ENCODE measurements around the gene KAZN. TPM values are rescaled to one million over a fixed set of nuclear protein-coding genes. Genes with fewer than 3 reads are reported as not detected.

KAZN gene
- total RNA-seq, 1 experiment from 2014 or later, result 15.6 TPM

DNA sequence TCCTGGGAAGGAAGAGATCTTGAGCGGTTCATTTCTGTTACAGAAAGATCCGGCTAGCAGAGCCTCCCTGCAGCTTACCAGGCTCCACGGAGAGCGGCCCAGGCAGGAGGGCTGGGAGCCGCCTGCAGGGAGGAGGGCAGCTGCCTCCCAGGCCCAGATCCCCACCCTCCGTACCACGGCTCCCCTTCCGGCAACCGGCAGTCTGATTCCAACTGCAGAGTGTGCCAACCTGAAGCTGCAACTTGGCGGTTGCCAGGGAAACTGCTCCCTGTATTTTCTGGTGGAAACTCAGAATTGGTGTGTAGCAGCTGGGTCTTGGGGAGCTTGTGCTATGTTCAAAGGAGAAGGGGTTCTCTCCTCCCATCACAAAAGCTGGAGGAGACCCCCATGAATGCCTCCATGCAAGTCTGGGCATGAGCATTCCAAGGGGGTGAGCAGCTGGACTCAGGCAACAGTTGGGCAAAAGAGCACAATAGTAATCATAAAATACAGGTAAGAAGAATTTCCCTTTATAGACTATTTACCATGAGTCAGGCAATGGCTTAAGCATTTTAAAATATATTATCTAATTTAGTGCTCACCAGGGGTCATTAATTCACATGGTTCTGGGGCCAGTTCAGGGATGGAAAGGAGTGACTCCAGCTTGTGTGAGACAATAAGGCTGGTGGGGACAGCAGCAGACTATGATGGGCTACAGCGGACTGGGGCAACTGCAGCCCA, 46.1 kb upstream of the KAZN start:
- no peaks in the 10 kb centered on the region for H4K20me1 ChIP-seq (ENCODE audit: insufficient read depth)
- no peaks in the 10 kb centered on the region for H3K9me2 ChIP-seq (ENCODE audit: insufficient read depth)
- no peaks in the 10 kb centered on the region for H3K4me1 ChIP-seq (replicated peaks; ENCODE audit: insufficient read depth)
- H3K27me3 ChIP-seq (ENCODE audit: insufficient read depth, low read depth), result peaks cover 24% of the 10 kb centered on the region; the same call in 1 of the 2 replicates
- no peak overlapping the region for H3K4me2 ChIP-seq
- ChIA-PET POLR2A (ENCODE audit: unreplicated experiment) (no interaction called here), CTCF (no interaction called here)
- H3K9me3 ChIP-seq (ENCODE audit: insufficient read depth, low read depth), result no peaks in the 10 kb centered on the region
- no peaks in the 10 kb centered on the region for H3F3A ChIP-seq (ENCODE audit: insufficient read depth, low read depth)
- intact Hi-C loops (cut with micrococcal nuclease; ENCODE audit: unreplicated experiment), result loop anchor here (5.0 kb wide), 1 partner anchor 465 kb away; no protein-coding TSS in a partner anchor
- TF ChIP-seq, protein P1, sequence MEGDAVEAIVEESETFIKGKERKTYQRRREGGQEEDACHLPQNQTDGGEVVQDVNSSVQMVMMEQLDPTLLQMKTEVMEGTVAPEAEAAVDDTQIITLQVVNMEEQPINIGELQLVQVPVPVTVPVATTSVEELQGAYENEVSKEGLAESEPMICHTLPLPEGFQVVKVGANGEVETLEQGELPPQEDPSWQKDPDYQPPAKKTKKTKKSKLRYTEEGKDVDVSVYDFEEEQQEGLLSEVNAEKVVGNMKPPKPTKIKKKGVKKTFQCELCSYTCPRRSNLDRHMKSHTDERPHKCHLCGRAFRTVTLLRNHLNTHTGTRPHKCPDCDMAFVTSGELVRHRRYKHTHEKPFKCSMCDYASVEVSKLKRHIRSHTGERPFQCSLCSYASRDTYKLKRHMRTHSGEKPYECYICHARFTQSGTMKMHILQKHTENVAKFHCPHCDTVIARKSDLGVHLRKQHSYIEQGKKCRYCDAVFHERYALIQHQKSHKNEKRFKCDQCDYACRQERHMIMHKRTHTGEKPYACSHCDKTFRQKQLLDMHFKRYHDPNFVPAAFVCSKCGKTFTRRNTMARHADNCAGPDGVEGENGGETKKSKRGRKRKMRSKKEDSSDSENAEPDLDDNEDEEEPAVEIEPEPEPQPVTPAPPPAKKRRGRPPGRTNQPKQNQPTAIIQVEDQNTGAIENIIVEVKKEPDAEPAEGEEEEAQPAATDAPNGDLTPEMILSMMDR (conservative IDR thresholded peaks at IDR 0.05), result no peak
- no peak for TF ChIP-seq EZH2 (IDR thresholded peaks at IDR 0.05; ENCODE audit: low read depth)
- DNase-seq, result no peak
- no peak overlapping the region for H2AFZ ChIP-seq
- no TSS peak for BruUV-seq (replicated peaks)
- H3K36me3 ChIP-seq (ENCODE audit: low read depth), result no peaks in the 10 kb centered on the region
- no peak overlapping the region for H3K27ac ChIP-seq
- H3K79me2 ChIP-seq (ENCODE audit: low read depth), result no peaks in the 10 kb centered on the region
- H3K4me3 ChIP-seq, result no peak overlapping the region

DNA sequence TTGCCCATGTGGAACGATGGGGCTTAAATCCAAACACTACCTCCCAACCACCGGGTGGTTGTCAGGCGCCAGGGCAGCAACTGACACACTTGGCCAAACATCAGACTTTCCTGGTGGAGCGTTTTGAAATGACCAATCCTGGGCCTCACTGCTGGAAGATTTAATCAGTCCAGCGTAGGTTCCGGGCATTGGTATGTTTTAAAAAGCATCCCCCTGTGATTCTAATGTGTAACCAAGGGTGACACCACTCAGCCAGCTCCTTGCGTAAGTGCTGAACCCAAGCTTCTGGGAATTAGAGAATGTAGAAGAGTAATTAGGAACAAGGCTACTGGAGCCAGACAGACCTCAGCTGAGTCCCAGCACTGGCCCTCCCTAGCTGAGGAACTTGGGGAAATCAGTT, 44.8 kb upstream of the KAZN start:
- Histone ChIP-seq H3K79me2 (ENCODE audit: low read depth) (no peaks in the 10 kb centered on the region), H3K27me3 (ENCODE audit: insufficient read depth, low read depth) (peaks cover 24% of the 10 kb centered on the region; the same call in 1 of the 2 replicates), H3K36me3 (ENCODE audit: low read depth) (no peaks in the 10 kb centered on the region), H3K9me3 (ENCODE audit: insufficient read depth, low read depth) (no peaks in the 10 kb centered on the region), H3K4me2 (no peak overlapping the region), H3K4me1 (replicated peaks; ENCODE audit: insufficient read depth) (no peaks in the 10 kb centered on the region), H3K27ac (no peak overlapping the region), H3K4me3 (no peak overlapping the region), H2AFZ (no peak overlapping the region), H3F3A (ENCODE audit: insufficient read depth, low read depth) (no peaks in the 10 kb centered on the region), H4K20me1 (ENCODE audit: insufficient read depth) (no peaks in the 10 kb centered on the region), H3K9me2 (ENCODE audit: insufficient read depth) (no peaks in the 10 kb centered on the region)
- no TSS peak for BruUV-seq (replicated peaks)
- intact Hi-C loops (cut with micrococcal nuclease; ENCODE audit: unreplicated experiment), result loop anchor here (5.0 kb wide), 1 partner anchor 466 kb away; no protein-coding TSS in a partner anchor
- TF ChIP-seq, protein P1 (conservative IDR thresholded peaks at IDR 0.05), result no peak
- no peak for TF ChIP-seq EZH2 (IDR thresholded peaks at IDR 0.05; ENCODE audit: low read depth)
- no peak for DNase-seq
- POLR2A ChIA-PET (ENCODE audit: unreplicated experiment), result no interaction called here
- CTCF ChIA-PET, result no interaction called here

DNA sequence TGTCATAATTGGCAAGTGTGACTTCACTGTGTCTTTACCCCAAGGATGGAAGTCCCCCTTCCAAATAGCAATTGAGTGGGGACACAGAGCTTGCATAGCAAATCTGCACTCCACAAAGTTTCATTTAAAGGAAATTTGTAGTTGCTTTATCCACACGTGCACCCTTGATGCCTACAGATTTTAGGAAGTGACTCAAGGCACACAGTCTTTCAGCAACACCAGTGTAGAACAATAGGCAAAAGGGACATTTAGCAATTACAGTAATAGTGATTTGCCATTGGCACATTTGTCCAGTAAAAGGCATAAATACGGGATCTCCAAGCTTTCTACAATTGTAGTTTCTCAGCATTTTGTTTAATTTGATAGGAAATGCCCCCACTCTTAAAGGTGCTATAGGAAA, 43.4 kb upstream of the KAZN start:
- Histone ChIP-seq H2AFZ (no peak overlapping the region), H3F3A (ENCODE audit: insufficient read depth, low read depth) (no peaks in the 10 kb centered on the region), H3K4me2 (no peak overlapping the region), H3K27ac (no peak overlapping the region), H3K4me1 (replicated peaks; ENCODE audit: insufficient read depth) (no peaks in the 10 kb centered on the region), H3K79me2 (ENCODE audit: low read depth) (no peaks in the 10 kb centered on the region), H3K27me3 (ENCODE audit: insufficient read depth, low read depth) (peaks cover 24% of the 10 kb centered on the region; the same call in 1 of the 2 replicates), H4K20me1 (ENCODE audit: insufficient read depth) (no peaks in the 10 kb centered on the region), H3K9me3 (ENCODE audit: insufficient read depth, low read depth) (no peaks in the 10 kb centered on the region), H3K4me3 (no peak overlapping the region), H3K9me2 (ENCODE audit: insufficient read depth) (no peaks in the 10 kb centered on the region), H3K36me3 (ENCODE audit: low read depth) (no peaks in the 10 kb centered on the region)
- ChIA-PET CTCF (no interaction called here), POLR2A (ENCODE audit: unreplicated experiment) (no interaction called here)
- intact Hi-C loops (cut with micrococcal nuclease; ENCODE audit: unreplicated experiment), result no loop called here
- DNase-seq, result no peak
- no TSS peak for BruUV-seq (replicated peaks)
- no peak for TF ChIP-seq EZH2 (IDR thresholded peaks at IDR 0.05; ENCODE audit: low read depth)
- TF ChIP-seq, protein P1 (conservative IDR thresholded peaks at IDR 0.05), result no peak
